ENCODE measurements around the gene AQP4. TPM values are rescaled to one million over a fixed set of nuclear protein-coding genes. Genes with fewer than 3 reads are reported as not detected.

Gene AQP4
- total RNA-seq, 1 donor from 2014 or later: 2.1 TPM

GRCh38 chr18:26840965-26841364 is 24.5 kb downstream of the AQP4 start:
- DNase-seq (ENCODE audit: low read depth): no peak

- no peak for DNase-seq (ENCODE audit: low read depth)
These were observed 25.9 kb downstream of the AQP4 start for GRCh38 chr18:26839609-26840008.

GRCh38 chr18:26832302-26832701 is 33.2 kb downstream of the AQP4 start:
- DNase-seq (ENCODE audit: low read depth): no peak

- DNase-seq (ENCODE audit: low read depth): no peak
These were observed 37.9 kb downstream of the AQP4 start for GRCh38 chr18:26827581-26827980.

GRCh38 chr18:26826656-26827235 is 38.8 kb downstream of the AQP4 start:
- no peak for DNase-seq (ENCODE audit: low read depth)

- DNase-seq (ENCODE audit: low read depth): peak; percentile 3
These were observed 44.3 kb downstream of the AQP4 start for GRCh38 chr18:26821181-26821580.

GRCh38 chr18:26819046-26819445 is 46.5 kb downstream of the AQP4 start:
- no peak for DNase-seq (ENCODE audit: low read depth)

- DNase-seq (ENCODE audit: low read depth): no peak
These were observed 47.0 kb downstream of the AQP4 start for GRCh38 chr18:26818461-26818860.

- peak; percentile 80 for DNase-seq (ENCODE audit: low read depth)
These were observed 52.5 kb downstream of the AQP4 start for GRCh38 chr18:26813043-26813442.

GRCh38 chr18:26812462-26812861 is 53.0 kb downstream of the AQP4 start:
- no peak for DNase-seq (ENCODE audit: low read depth)

GRCh38 chr18:26809346-26809745 is 56.2 kb downstream of the AQP4 start:
- DNase-seq (ENCODE audit: low read depth): no peak

GRCh38 chr18:26806224-26806623 is 59.3 kb downstream of the AQP4 start:
- no peak for DNase-seq (ENCODE audit: low read depth)

- DNase-seq (ENCODE audit: low read depth): no peak
These were observed 61.0 kb downstream of the AQP4 start for GRCh38 chr18:26804519-26804918.

- DNase-seq (ENCODE audit: low read depth): peak; percentile 14
These were observed 61.9 kb downstream of the AQP4 start for GRCh38 chr18:26803643-26804042.

- DNase-seq (ENCODE audit: low read depth): no peak
These were observed 62.9 kb downstream of the AQP4 start for GRCh38 chr18:26802330-26803200.
